ENCODE measurements around the gene APOC4.
"Not testable (repeated sequence)": the region's sequence is repeated elsewhere in the genome, so short reads cannot be mapped to it uniquely, and the experiment has no call there.

The APOC4 gene

DNA sequence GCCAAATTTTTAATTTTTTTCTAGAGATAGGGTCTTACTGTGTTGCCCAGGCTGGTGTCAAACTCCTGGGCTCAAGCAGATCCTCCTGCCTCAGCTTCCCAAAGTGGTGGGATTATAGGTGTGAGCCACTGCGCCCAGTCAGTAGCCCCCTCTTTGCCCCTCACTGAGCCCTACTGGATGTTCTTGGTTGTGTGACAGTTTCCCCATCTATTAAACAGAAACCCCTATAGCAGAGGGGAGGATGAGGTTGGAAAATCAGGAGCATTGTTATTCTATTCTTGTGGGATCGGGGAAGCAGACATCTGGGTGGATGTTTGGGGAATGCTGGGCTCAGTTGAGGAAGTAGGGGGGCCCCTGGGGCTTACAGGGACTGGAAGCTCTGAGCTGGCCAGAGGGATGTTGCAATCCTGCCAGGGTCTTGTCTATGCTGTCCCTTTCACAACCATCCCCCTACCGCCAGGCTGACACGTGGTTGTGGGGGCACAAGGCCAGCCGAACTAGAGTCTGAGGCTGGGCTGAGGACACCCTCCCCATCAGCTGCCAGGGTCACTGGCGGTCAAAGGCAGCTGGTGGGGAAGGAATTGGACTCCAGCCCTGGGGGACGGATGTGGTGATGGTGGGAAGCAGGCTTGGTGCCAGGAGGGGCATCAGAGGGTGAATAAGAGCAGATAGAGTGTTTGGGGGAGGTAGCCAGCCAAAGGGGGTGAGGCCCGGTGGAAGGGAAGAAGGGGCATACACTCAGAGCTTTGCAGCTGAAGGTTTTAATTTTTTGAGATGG is 16.7 kb upstream of the APOC4 start:
- DNase-seq (ENCODE audit: low read depth), result no peak
- TF ChIP-seq CTCF (IDR thresholded peaks at IDR 0.05; ENCODE audit: insufficient read depth, low read depth, low read length, missing control alignments), result no peak
- H3K4me3 ChIP-seq (ENCODE audit: low read length), result no peak overlapping the region

DNA sequence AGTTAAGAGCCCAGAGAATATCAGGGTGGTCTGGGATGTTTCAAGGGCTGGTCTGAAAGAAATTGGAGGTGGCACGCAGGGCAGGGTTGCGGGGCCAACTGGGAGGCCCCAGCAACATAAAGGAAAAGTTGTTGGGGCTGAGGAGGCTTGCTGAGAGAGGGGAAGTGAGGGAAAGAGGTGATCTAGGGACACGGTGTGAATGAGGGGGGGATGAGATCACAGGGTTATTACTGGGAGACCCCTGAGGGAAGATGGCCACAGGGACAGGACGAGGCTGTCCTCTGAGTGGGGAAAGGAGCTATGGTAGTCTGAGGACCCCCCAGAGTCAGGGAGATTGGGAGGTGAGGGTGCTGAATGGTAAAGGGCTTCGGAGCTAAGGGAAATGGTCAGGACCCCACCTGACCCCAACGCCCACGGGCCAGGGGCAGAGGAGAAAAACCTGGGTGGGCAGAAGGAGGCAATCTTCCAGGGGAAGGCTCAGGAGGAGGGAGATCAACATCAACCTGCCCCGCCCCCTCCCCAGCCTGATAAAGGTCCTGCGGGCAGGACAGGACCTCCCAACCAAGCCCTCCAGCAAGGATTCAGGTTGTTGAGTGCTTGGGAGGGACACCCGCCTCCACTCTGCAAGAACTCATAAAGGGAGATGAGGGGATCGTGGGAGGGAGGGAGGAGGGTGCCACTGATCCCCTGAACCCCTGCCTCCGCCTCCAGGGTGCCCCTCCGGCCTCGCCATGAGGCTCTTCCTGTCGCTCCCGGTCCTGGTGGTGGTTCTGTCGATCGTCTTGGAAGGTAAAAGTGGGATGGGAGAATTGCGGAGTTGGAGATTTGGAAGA is 15.6 kb upstream of the APOC4 start:
- DNase-seq (ENCODE audit: low read depth); H3K4me3 ChIP-seq (ENCODE audit: low read length): not testable (repeated sequence)

DNA sequence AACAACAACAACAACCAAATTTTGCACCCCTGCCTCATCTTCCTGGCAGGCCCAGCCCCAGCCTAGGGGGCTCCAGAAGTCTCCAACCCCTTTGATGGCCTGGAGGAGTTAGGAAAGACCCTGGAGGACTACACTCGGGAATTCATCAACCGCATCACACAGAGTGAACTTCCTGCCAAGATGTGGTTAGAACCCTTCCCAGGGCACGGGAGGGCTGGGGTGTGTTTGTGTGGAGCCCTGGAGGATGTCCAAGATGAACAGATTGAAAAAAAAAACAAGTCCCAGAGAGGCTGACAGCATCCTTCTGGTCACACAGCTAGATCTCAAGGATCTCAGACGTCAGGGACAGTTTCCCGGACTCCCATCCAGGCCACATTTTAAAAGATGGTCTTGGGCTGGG is 14.3 kb upstream of the APOC4 start:
- DNase-seq (ENCODE audit: low read depth), result no peak
- no peak overlapping the region for H3K4me3 ChIP-seq (ENCODE audit: low read length)
- TF ChIP-seq CTCF (IDR thresholded peaks at IDR 0.05; ENCODE audit: insufficient read depth, low read depth, low read length, missing control alignments), result no peak

- DNase-seq (ENCODE audit: low read depth), result no peak
- no peak overlapping the region for H3K4me3 ChIP-seq (ENCODE audit: low read length)
- no peak for TF ChIP-seq CTCF (IDR thresholded peaks at IDR 0.05; ENCODE audit: insufficient read depth, low read depth, low read length, missing control alignments)
These were observed 11.9 kb upstream of the APOC4 start for GRCh38 chr19:44930088-44930487.

GRCh38 chr19:44931541-44931940 is 10.5 kb upstream of the APOC4 start:
- DNase-seq (ENCODE audit: low read depth), result no peak
- no peak for TF ChIP-seq CTCF (IDR thresholded peaks at IDR 0.05; ENCODE audit: insufficient read depth, low read depth, low read length, missing control alignments)
- no peak overlapping the region for H3K4me3 ChIP-seq (ENCODE audit: low read length)

GRCh38 chr19:44939668-44940067 is 2.4 kb upstream of the APOC4 start:
- no peak for TF ChIP-seq CTCF (IDR thresholded peaks at IDR 0.05; ENCODE audit: insufficient read depth, low read depth, low read length, missing control alignments)
- peak; percentile 42 for DNase-seq (ENCODE audit: low read depth)
- H3K4me3 ChIP-seq (ENCODE audit: low read length), result no peak overlapping the region

DNA sequence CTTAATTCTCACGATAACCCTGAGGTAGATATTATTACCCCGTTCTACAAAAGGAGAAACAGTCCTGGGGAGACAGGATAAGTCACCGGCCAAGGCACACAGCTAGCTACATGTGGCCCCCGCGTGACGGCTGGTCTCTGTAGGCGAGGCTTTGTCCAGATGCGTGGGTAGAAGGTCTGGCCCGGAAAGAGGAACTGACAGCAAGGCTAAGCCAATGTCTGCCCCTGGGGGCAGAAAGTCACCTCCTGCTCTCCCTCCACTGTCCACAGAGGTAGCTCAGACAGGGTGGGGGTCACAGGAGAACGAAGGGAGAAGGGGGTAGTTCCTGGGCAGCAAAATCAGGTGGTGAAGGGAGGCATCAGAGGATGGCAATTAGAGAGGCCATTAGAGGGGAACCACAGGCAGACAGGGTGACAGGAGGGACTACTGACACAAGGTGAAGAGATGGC is 1.8 kb downstream of the APOC4 start:
- no peak for TF ChIP-seq CTCF (IDR thresholded peaks at IDR 0.05; ENCODE audit: insufficient read depth, low read depth, low read length, missing control alignments)
- DNase-seq (ENCODE audit: low read depth), result no peak
- H3K4me3 ChIP-seq (ENCODE audit: low read length), result no peak overlapping the region

Measured in epithelial cell of esophagus (primary cell).